Measurements from ENCODE around the gene DBI. TPM values are rescaled to one million over a fixed set of nuclear protein-coding genes. Genes with fewer than 3 reads are reported as not detected.

Gene DBI
- 100 to 1,000 TPM; 194 to 300 TPM for total RNA-seq
- long read RNA-seq, transcript DBI-202 (4 exons, 637 nt), result major isoform, 114 of 130 reads
- long read RNA-seq, partial matches to known transcripts, result 5 of 130 reads
- long read RNA-seq, other reads (novel, unspliced or antisense), result 2 of 130 reads

GRCh38 chr2:119366649-119367471, at the start of gene DBI, which contains the start of gene C2orf76:
DBI (plus strand) TSS chr2:119366977; CDS start chr2:119367052, 75 bp downstream.
C2orf76 (minus strand) TSS chr2:119366834; CDS start chr2:119339959, 26,875 bp downstream.
- DNase-seq, result peak; percentile 96
- peak; percentile 90 for ATAC-seq
- intact Hi-C loops (cut with DNase I, micrococcal nuclease), result no loop called here

- no peak for DNase-seq
- intact Hi-C loops (cut with DNase I, micrococcal nuclease), result no loop called here
- ATAC-seq, result no peak
These were observed 49.2 kb upstream of the DBI start for GRCh38 chr2:119317554-119317953.

DNA sequence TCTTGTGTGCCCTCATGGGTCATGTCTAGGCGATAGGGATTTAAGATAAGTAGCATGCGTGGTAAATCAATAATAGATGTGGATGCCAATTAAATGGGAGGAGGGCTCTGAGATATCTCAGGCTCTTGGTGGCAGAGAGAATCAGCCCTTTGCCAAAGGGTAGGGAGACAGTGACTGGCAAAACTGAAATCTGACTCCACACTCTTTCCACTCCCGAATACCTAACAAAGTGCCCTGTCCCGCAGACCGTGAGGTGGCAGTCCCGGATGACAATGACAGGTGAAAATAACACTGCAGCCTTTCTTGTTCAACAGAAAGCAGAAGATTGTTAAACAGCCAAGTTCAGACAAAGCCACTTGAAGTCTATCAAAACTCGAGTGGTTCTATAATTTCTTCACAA, 47.2 kb upstream of the DBI start:
- intact Hi-C loops (cut with DNase I, micrococcal nuclease), result no loop called here
- no peak for ATAC-seq
- DNase-seq, result no peak

GRCh38 chr2:119323459-119323858, 43.3 kb upstream of the DBI start:
- ATAC-seq (no peak), DNase-seq (no peak)
- intact Hi-C loops (cut with DNase I, micrococcal nuclease), result no loop called here

DNA sequence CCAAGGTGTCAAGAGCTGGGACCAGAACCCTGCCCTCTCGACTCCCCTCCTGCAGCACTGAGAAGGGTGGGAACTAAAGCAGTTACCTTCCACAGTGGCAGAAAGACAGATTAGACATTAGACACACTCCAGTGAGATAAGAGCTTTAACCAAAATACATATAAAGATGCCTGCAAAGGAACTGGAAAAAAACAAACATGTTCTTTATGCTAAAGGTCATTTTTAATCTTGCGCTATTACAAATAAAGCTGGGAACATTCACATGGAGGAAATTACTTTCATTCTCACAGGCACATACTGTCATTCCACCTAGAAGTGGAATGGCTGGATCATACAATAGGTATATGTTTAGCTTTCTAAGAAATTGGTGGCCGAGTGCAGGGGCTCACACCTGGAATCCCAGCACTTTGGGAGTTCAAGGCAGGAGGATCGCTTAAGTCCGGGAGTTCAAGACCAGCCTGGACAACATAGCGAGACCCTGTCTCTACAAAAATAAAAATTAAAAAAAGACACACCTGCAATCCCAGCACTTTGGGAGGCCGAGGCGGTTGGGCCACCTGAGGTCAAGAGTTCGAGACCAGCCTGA, 42.0 kb upstream of the DBI start:
- intact Hi-C loops (cut with DNase I, micrococcal nuclease), result no loop called here
- DNase-seq (no peak), ATAC-seq (peak; percentile 93)

GRCh38 chr2:119326938-119327337, 39.8 kb upstream of the DBI start:
- DNase-seq (no peak), ATAC-seq (no peak)
- intact Hi-C loops (cut with DNase I, micrococcal nuclease), result no loop called here

DNA sequence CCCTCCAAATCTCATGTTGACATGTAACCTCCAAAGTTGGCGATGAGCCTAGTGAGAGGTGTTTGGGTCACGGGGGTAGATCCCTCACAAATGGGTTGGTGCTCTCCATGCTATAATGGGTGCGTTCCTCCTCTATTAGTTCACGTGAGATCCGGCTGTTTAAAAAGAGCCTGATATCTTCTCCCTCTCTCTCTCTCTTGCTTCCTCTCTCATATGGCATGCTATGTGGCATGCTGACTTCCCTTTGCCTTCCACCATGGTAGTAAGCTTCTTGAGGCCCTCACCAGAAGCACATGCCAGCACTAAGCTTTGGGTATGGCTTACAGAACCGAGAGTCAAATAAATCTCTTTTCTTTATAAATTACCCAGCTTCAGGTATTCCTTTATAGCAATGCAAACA, 39.3 kb upstream of the DBI start:
- intact Hi-C loops (cut with DNase I, micrococcal nuclease), result no loop called here
- DNase-seq, result no peak
- ATAC-seq, result no peak

DNA sequence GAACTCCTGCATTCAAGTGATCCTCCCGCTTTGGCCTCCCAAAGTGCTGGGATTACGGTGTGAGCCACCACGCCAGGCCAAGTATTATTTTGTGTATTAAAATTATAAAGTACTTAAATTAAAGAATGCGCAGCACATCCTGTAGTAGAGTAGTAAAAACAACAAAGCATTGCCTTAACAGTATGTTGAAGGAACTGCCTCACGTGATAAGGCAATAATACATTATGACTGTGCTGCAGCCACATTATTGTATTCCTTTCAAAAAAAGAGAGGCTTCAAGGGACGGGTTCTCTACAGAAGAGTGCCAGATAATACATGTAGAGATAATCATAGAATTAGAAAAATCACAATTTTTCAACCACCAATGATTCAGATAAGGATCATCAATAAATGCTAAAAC, 33.8 kb upstream of the DBI start:
- DNase-seq, result no peak
- intact Hi-C loops (cut with DNase I, micrococcal nuclease), result no loop called here
- ATAC-seq, result peak; percentile 90

DNA sequence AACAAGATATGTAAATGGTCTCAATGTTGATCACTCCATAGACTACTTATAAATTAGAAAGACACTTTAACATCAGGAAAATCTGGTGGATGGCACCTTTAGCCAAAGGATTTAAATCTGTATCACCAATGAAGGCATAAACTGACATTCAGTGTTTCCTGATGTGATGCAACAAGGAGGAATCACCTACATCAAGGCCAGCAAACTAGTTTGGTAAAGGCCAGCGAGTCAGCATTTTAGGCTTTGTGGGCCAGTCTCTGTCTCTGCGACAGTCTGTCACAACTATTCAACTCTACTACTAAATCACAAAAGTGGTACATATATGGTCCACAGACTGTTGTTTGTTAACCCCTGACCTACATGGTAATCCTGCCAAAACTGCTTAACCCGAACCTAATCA, 33.4 kb upstream of the DBI start:
- intact Hi-C loops (cut with DNase I, micrococcal nuclease), result no loop called here
- peak; percentile 43 for ATAC-seq
- DNase-seq, result no peak

DNA sequence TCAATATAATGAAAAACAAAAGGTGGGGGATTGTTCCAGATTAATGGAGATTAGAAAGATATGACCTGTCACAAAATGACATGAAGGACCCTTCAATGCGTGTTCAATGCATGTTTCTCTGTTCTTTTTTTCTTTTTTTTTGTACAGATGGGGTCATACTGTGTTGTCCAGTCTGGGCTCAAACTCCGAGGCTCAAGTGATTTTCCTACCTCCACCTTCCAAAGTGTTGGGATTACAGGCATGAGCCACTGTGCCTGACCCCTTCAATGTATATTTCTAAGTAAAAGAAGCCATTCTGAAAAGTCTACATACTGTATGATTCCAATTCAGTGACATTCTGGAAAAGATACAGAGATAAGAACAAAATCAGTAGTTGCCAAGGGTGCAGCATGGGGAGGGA, 32.9 kb upstream of the DBI start:
- intact Hi-C loops (cut with DNase I, micrococcal nuclease), result no loop called here
- ATAC-seq (no peak), DNase-seq (no peak)

DNA sequence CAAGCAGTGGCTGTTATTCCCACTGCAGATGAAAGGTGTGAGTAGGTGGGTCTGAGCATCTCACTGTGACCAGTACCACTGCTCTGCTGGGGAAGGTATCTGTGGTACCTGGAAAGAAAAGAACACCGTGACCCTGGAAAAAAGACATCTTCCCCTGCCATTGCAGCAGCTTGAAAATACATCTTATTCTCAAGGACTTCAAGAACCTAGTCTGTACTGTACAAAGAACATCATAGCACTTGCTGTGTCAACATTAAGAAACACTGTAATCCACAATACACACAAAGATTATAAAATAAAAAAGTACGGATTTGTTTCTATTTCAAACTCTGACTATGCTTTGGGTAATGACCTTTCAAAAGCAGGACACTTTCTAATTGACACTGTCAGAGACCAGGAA, 29.0 kb upstream of the DBI start:
- DNase-seq (no peak), ATAC-seq (no peak)
- intact Hi-C loops (cut with DNase I, micrococcal nuclease), result no loop called here

DNA sequence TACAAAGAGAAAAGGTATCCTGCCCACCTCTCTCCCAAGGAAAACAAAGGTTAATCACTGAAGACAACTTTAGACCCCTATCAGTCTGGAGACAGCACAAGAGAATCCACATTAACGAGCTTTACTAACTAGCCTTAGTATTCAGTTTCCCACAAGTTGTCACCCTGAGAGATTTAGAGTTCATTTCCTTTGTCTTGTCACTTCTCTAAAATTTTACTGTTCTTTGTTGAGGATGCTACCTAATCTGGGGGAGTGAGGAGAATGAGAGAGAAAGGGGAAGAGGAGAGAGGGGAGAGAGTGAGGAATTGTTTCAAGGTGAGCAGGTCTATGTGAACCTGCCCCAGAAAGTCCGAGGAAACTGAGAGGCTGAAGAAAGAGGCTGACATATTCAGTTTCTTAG, 28.5 kb upstream of the DBI start:
- no peak for ATAC-seq
- intact Hi-C loops (cut with DNase I, micrococcal nuclease), result no loop called here
- DNase-seq, result no peak

GRCh38 chr2:119338826-119339561, 27.8 kb upstream of the DBI start:
- intact Hi-C loops (cut with DNase I, micrococcal nuclease), result no loop called here
- ATAC-seq, result peak; percentile 36
- peak; percentile 29 to 42 for DNase-seq

- DNase-seq (no peak), ATAC-seq (no peak)
- intact Hi-C loops (cut with DNase I, micrococcal nuclease), result no loop called here
These were observed 27.2 kb upstream of the DBI start for GRCh38 chr2:119339562-119339923.

DNA sequence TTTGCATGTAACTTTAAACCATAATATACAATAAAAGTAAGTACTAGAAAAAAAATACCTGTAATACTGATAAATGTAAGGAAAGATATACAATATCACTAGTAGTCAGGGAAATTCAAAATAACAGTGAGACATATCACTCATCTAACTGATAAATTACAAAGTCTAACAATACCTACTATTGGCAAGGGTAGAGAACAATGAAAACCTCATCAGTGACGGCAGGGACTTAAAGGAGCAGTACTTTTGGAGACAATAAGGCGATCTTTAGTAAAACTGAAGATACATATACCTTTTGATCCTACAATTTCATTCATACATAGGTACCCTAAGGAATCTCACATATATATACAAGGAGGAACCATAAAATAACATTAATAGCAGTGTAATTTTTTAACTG, 25.1 kb upstream of the DBI start:
- no peak for ATAC-seq

DNA sequence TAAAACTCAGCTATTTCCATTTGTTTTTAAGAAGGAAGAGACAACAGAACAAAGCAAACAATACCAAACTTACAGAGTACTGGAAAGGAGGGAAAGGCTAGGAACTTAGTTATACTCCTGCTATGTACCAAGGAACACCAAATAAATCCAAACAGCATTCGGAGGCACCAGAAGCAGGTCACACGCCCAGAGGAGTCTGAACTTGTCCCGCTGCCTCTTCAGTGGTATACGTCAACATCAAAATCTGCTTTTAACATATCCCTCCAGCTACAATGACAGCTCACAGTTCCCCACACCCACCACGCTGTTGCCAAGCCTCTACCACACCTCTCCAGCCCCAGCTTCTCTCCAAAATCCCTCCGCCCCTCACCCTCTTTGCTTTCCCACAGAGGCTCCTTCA, 17.5 kb upstream of the DBI start:
- DNase-seq, result no peak

More for the DNA sequence above, 25.1 kb upstream of the DBI start:
- intact Hi-C loops (cut with DNase I, micrococcal nuclease), result no loop called here
- DNase-seq, result no peak

DNA sequence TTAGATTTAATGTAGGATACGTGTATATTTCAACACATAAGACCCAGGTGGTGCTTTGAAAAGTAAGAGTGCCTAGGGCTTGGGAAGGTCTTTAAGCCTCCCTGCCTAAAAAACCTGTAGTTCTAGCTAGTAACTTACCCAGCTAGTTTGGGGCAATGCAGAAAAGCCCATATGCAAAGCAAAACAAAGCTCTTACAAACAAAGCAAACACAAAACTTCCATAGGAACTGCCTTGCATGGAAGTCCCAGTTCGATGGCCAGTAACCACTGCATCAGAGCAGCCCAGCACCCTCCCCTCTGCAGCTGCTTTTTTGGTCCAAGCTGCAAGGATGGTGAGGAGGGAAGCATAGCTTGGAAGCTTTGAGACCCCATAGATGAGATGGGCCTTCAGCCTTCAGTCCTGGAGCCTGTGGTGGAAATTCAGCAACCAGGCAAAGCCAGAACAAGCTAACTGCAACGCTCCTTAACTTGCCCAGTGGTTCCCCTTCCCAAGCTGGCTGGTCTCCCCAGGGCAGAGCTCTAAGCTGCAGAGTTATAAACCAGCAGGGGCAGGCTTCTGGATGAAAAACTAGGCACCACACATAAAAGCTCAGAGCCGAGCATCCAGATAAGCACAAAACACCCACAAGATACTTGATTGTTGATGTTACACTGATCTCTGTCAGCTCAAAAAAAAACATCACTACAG, 16.3 kb upstream of the DBI start:
- ATAC-seq, result no peak
- DNase-seq, result no peak
- intact Hi-C loops (cut with DNase I, micrococcal nuclease), result no loop called here

More for the DNA sequence above, 17.5 kb upstream of the DBI start:
- intact Hi-C loops (cut with DNase I, micrococcal nuclease), result no loop called here
- no peak for ATAC-seq

DNA sequence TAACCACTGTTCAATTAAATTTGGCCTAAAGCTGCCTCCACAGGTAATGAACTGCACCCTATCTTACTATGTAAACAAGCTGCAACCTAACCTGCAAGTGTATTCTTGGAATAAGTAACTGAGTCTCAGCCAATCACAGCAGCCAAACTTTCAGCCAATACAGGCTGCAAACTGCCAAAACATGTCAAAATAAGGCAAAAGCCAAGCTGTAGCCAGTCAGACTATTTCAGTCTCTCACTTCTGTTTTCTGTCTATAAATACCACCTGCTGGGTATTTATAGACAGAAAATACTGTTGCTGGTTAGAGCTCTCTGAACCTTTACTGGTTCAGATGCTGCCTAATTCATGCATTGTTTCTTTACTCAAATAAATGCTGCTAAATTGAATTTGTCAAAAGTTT, 14.4 kb upstream of the DBI start:
- DNase-seq (no peak), ATAC-seq (peak; percentile 65)
- intact Hi-C loops (cut with DNase I, micrococcal nuclease), result no loop called here

- intact Hi-C loops (cut with DNase I, micrococcal nuclease), result no loop called here
- no peak for ATAC-seq
- DNase-seq, result no peak
These were observed 11.9 kb upstream of the DBI start for GRCh38 chr2:119354860-119355259.
